K562 (cell line): Measurements from ENCODE around the gene ZCCHC24. TPM values are rescaled to one million over a fixed set of nuclear protein-coding genes. Genes with fewer than 3 reads are reported as not detected.

Experiments
- ARHGAP35 ChIP-seq: fragments of 450-650 bp; IDR thresholded peaks from 2 replicates; pipeline ENCODE4 v1.6.1; 2018; ENCODE audit not compliant: partially characterized antibody
- CC2D1A ChIP-seq: fragments of 450-650 bp; IDR thresholded peaks from 2 replicates; pipeline ENCODE4 v1.6.1; 2017; ENCODE audit warnings: mild to moderate bottlenecking
- CCAR2 ChIP-seq: fragments of 200-400 bp; formaldehyde crosslinking; IDR thresholded peaks from 2 replicates; pipeline ENCODE4 v1.6.1; 2017; ENCODE audit warnings: mild to moderate bottlenecking, low read depth, low read length
- HDAC1 ChIP-seq, 2 experiments: fragments of 450-650 bp; IDR thresholded peaks; 2 replicates each; pipeline ENCODE4 v1.6.1; 2016 to 2017; ENCODE audit warnings: inconsistent platforms in 1 of 2, mild to moderate bottlenecking in 1 of 2, moderate library complexity in 1 of 2
- HDAC6 ChIP-seq: IDR thresholded peaks from 2 replicates; pipeline ENCODE4 v1.6.1; 2012; ENCODE audit warnings: low read depth, mild to moderate bottlenecking, control low read depth, inconsistent platforms, low read length, moderate library complexity
- IRF9 ChIP-seq: fragments of 450-650 bp; IDR thresholded peaks from 2 replicates; pipeline ENCODE4 v1.6.1; 2016; ENCODE audit warnings: missing biosample characterization, missing genetic modification characterization
- MNT ChIP-seq, 2 experiments: fragments of 450-650 bp; conservative IDR thresholded peaks; 2 replicates each; pipeline ENCODE4 v1.6.1; 2017; ENCODE audit warnings: mild to moderate bottlenecking in 2 of 2, moderate library complexity in 2 of 2
- POLR2H ChIP-seq: IDR thresholded peaks from 2 replicates; pipeline ENCODE4 v1.6.1; 2016; ENCODE audit warnings: missing genetic modification characterization, low read depth, mild to moderate bottlenecking, control low read depth, missing compliant biosample characterization, moderate library complexity
- SMAD1 ChIP-seq: fragments of 150-350 bp; IDR thresholded peaks from 2 replicates; pipeline ENCODE4 v1.6.1; 2014; ENCODE audit warnings: low read length, low read depth; ENCODE audit not compliant: partially characterized antibody
- SMARCA5 ChIP-seq: fragments of 450-650 bp; IDR thresholded peaks from 2 replicates; pipeline ENCODE4 v1.6.1; 2016
- SP1 ChIP-seq: sonication (generic); formaldehyde crosslinking; IDR thresholded peaks from 2 replicates; pipeline ENCODE4 v1.8.1; 2022; ENCODE audit warnings: mild to moderate bottlenecking, missing genetic modification reagents
- ZBTB7A ChIP-seq: IDR thresholded peaks from 2 replicates; pipeline ENCODE4 v1.6.1; 2011; ENCODE audit warnings: low read depth, mild to moderate bottlenecking, low read length, moderate library complexity, borderline replicate concordance; ENCODE audit not compliant: control insufficient read depth
- ZNF175 ChIP-seq: fragments of 200-800 bp; sonication (Bioruptor generic); IDR thresholded peaks from 2 replicates; pipeline ENCODE4 v1.6.1; 2016; ENCODE audit warnings: low read depth, mild to moderate bottlenecking, missing genetic modification characterization, missing compliant biosample characterization
- ZNF24 ChIP-seq: fragments of 450-650 bp; IDR thresholded peaks from 2 replicates; pipeline ENCODE4 v1.6.1; 2016
- ZNF384 ChIP-seq: IDR thresholded peaks from 2 replicates; pipeline ENCODE4 v1.6.1; 2012; ENCODE audit warnings: low read depth, low read length, improper control_type of control experiment
- ZNF431 ChIP-seq: sonication (generic); formaldehyde crosslinking; IDR thresholded peaks from 2 replicates; pipeline ENCODE4 v1.8.0; 2022; ENCODE audit warnings: mild to moderate bottlenecking, missing genetic modification reagents
- ZNF551 ChIP-seq: fragments of 250-450 bp; sonication (Bioruptor Pico); IDR thresholded peaks from 2 replicates; pipeline ENCODE4 v1.5.0; 2021; ENCODE audit warnings: mild to moderate bottlenecking, moderate library complexity
- ZNF644 ChIP-seq: fragments of 200-800 bp; sonication (Bioruptor generic); IDR thresholded peaks from 2 replicates; pipeline ENCODE4 v1.6.1; 2016; ENCODE audit warnings: low read depth, missing genetic modification characterization, missing compliant biosample characterization
- ZNF77 ChIP-seq: fragments of 250-450 bp; sonication (Bioruptor Pico); IDR thresholded peaks from 2 replicates; pipeline ENCODE4 v1.5.0; 2020
- polyA plus RNA-seq, 8 experiments: library from polyadenylated mRNA; depleted of rRNA in 4 of 8; stranded (reverse) in 5 of 8; unstranded in 3 of 8; fragments of >200 nt; fragmentation: Nextera tagmentation in 2 of 8; fragmentation: Illumina TruSeq in 1 of 8; extraction: Ambion mirVana in 2 of 8; extraction: Trizol in 1 of 8; gene quantifications; 2 replicates each; pipeline versions ENCODE4 v1.2.1 to v1.2.3, GENCODE V29; 2011 to 2014; ENCODE audit warnings: inconsistent platforms in 1 of 8, missing spikeins in 1 of 8
- total RNA-seq, 7 experiments: library from RNA; depleted of rRNA in 6 of 7; stranded (reverse); fragments of >200 nt in 6 of 7; fragmentation: Illumina TruSeq in 2 of 7; extraction: Trizol in 2 of 7; gene quantifications; 2 replicates each; pipeline versions ENCODE4 v1.2.1 to v1.2.3, GENCODE V29; 2011 to 2021; ENCODE audit warnings: low replicate concordance in 1 of 7
- TF ChIP-seq, protein P1 (sequence below): fragments of 250-450 bp; sonication (Bioruptor Pico); IDR thresholded peaks from 2 replicates; pipeline ENCODE4 v1.9.0; 2021; ENCODE audit warnings: mild to moderate bottlenecking, inconsistent platforms
- TF ChIP-seq, protein P2 (sequence below): sonication (generic); formaldehyde crosslinking; IDR thresholded peaks from 2 replicates; pipeline ENCODE4 v1.9.0; 2022; ENCODE audit warnings: mild to moderate bottlenecking, missing genetic modification reagents

Gene ZCCHC24
- total and polyA plus RNA-seq, 9 of the 15 experiments (the other 6 are each of a cell fraction or from before 2014, with no cell fraction given) = 0.84 to 11.0 (median 4.6) TPM

DNA sequence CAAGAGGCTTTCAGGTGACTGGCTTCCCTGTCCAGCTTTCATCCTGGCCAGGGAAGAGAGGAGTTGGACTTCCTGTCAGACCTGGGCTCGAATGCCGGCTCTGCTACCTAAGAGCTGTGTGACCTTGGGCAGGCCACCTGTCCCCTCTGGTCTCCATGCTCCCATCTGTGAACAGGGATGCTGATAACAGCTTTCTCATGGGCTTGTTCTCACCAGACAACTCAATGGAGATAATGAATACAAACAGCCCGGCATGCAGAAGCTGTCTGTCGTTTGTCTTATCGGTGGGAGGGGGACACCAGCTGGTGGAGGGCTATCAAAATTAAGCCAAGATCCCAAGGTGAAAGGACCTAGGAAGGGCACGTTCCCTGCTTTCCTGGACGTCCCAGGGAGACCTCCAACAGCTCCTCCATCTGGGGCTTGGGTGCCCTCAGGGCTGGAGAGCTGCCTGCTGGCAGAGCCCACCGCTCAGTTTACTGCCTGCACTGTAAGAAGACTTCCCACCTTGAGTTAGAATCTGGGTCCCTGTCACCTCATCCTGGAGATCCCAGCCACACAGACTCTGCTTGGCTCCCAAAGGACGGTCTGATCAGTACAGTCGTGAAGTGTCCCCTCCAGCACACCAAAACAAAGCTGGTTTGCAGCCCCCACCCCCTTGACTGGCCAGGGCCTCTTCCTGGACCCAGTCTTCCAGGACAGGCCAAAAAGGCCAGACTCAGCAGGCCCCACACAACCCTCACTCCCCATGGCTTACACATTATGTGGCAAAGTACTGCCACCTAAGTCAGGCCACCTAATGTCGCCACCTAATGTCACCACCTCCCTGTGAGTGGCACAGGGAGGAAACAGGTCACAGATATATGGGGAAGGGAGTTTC lies 57.2 kb downstream of the ZCCHC24 start (continued):
- TF ChIP-seq, protein P1, sequence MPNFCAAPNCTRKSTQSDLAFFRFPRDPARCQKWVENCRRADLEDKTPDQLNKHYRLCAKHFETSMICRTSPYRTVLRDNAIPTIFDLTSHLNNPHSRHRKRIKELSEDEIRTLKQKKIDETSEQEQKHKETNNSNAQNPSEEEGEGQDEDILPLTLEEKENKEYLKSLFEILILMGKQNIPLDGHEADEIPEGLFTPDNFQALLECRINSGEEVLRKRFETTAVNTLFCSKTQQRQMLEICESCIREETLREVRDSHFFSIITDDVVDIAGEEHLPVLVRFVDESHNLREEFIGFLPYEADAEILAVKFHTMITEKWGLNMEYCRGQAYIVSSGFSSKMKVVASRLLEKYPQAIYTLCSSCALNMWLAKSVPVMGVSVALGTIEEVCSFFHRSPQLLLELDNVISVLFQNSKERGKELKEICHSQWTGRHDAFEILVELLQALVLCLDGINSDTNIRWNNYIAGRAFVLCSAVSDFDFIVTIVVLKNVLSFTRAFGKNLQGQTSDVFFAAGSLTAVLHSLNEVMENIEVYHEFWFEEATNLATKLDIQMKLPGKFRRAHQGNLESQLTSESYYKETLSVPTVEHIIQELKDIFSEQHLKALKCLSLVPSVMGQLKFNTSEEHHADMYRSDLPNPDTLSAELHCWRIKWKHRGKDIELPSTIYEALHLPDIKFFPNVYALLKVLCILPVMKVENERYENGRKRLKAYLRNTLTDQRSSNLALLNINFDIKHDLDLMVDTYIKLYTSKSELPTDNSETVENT (CRISPR knock-in tag) = no peak
- TF ChIP-seq POLR2H (tag) = no peak
- TF ChIP-seq, protein P2, sequence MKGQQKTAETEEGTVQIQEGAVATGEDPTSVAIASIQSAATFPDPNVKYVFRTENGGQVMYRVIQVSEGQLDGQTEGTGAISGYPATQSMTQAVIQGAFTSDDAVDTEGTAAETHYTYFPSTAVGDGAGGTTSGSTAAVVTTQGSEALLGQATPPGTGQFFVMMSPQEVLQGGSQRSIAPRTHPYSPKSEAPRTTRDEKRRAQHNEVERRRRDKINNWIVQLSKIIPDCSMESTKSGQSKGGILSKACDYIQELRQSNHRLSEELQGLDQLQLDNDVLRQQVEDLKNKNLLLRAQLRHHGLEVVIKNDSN (CRISPR knock-in tag) = 0 out of 2 replicates have a peak, but pooled peaks have one; percentile 10
- no peak for TF ChIP-seq SP1 (CRISPR knock-in tag)
- TF ChIP-seq ZBTB7A = peak; percentile 59; the same call in 1 of the 2 replicates
- TF ChIP-seq ARHGAP35 = no peak
- no peak for TF ChIP-seq HDAC6
- no peak for TF ChIP-seq IRF9 (tag)
- TF ChIP-seq SMARCA5 = peak; percentile 87
- no peak; the same call in 1 of the 2 replicates for TF ChIP-seq CC2D1A
- TF ChIP-seq HDAC1 (IDR thresholded peaks at IDR 0.05) = 0 out of 4 replicates have a peak, but pooled peaks of 1 of the 2 experiments have one; percentile 53
- no peak for TF ChIP-seq ZNF644 (tag)
- no peak for TF ChIP-seq ZNF384
- no peak for TF ChIP-seq MNT (conservative IDR thresholded peaks at IDR 0.05)
- no peak for TF ChIP-seq ZNF77 (CRISPR knock-in tag)
- TF ChIP-seq ZNF551 (CRISPR knock-in tag) = no peak
- TF ChIP-seq ZNF431 (CRISPR knock-in tag) = no peak
- TF ChIP-seq ZNF24 = no peak
- no peak for TF ChIP-seq ZNF175 (CRISPR knock-in tag)
- TF ChIP-seq CCAR2 = no peak
- no peak for TF ChIP-seq SMAD1
